Colonic mucosa (tissue), 4 donors: Measurements from ENCODE around the gene TIMM17A. TPM values are rescaled to one million over a fixed set of nuclear protein-coding genes. Genes with fewer than 3 reads are reported as not detected.

ENCODE experiments used
- DNase-seq: peaks from one replicate; pipeline ENCODE4 v3.0.0-alpha.2; 2020
- H3K27ac ChIP-seq: fragments of 200-600 bp; one replicate; pipeline ENCODE4 v1.8.0; 2021
- H3K27me3 ChIP-seq: fragments of 200-600 bp; one replicate; pipeline ENCODE4 v1.8.0; 2021
- H3K36me3 ChIP-seq: fragments of 200-600 bp; one replicate; pipeline ENCODE4 v1.8.0; 2021
- H3K4me1 ChIP-seq: fragments of 200-600 bp; one replicate; pipeline ENCODE4 v1.8.0; 2021; ENCODE audit warnings: mild to moderate bottlenecking
- H3K4me3 ChIP-seq: fragments of 200-600 bp; one replicate; pipeline ENCODE4 v1.8.0; 2021
- H3K9ac ChIP-seq, 2 donors: one replicate each; pipeline ENCODE4 v1.7.0; 2013; ENCODE audit warnings: control low read depth in 2 of 2, low read depth in 2 of 2, low read length in 2 of 2
- H3K9me3 ChIP-seq: fragments of 200-600 bp; one replicate; pipeline ENCODE4 v1.8.0; 2021
- CTCF ChIP-seq: fragments of 200-600 bp; IDR thresholded peaks from one replicate; pipeline ENCODE4 v1.8.0; 2022; ENCODE audit warnings: antibody characterized with exemption, mild to moderate bottlenecking
- intact Hi-C: fragments of 100-400 bp; cut with DNase I; formaldehyde crosslinking; loops from one replicate; pipeline ENCODE4 v1.14.1; 2022
- total RNA-seq, 2 donors: library from RNA; stranded (reverse); fragmentation: NEBNext Ultra II Directional in 1 of 2; extraction: Animal tissue kit (Norgen Biotek cat#: 25700) in 1 of 2; gene quantifications; one replicate each; pipeline ENCODE4 v1.2.1, GENCODE V29; 2021
- donor health status: healthy.
- donor health status: DM: no; HTN: no; CAD: no.
- donor health status: DM: no; HTN: no; CAD: no.

TIMM17A gene
- total RNA-seq, 2 donors from 2014 or later: 63.4 to 84.7 TPM

DNA sequence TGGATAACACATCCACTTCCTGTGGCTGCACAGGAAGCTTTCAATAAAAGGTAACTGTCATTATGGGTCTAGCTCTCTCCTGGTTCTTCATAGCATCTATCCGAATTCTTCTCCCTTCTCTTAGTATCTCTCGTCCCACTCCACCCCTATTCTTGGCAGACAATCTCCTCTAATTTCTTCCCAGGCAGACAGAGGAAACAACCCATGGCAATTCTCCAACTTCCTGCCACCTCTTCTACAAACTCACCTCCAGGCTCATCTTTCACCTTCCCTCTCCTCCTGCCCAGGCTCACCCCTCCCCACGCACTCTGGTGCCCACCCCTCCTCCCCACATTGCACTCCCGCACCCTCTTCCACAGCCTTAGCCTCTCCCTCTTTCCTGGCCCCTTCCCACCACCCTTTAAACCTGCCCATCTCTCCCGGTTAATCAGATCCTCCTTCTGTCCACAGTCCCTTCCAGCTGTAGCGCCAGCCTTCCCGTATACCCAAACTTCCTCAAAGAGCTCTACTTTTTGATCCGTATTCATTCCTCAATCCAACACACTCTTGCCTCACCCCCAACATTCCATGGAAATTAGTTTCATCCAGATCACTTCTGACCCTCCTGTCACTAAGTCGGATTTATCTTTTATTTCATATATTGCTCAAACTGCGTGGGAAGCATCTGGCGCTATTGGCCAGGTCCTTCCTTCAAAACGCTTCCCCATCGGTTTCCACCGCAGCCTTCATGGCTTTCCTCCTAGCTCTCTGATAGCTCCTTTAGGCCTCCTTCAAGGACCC is 40.7 kb upstream of the TIMM17A start:
- H3K36me3 ChIP-seq: no peaks in the 10 kb centered on the region

GRCh38 chr1:201916649-201917249 is 38.6 kb upstream of the TIMM17A start:
- no peaks in the 10 kb centered on the region for H3K4me1 ChIP-seq
- peak overlapping the region; percentile 3 to 38 for H3K9ac ChIP-seq
- peak overlapping the region; percentile 71 for H3K27ac ChIP-seq
- intact Hi-C loops: no loop called here
- H3K9me3 ChIP-seq: no peaks in the 10 kb centered on the region
- no peak for TF ChIP-seq CTCF
- H3K4me3 ChIP-seq: no peak overlapping the region
- peak; percentile 71 for DNase-seq
- H3K36me3 ChIP-seq: no peaks in the 10 kb centered on the region
- H3K27me3 ChIP-seq: no peaks in the 10 kb centered on the region

More for the DNA sequence above, 40.7 kb upstream of the TIMM17A start:
- H3K4me3 ChIP-seq: no peak overlapping the region
- H3K9ac ChIP-seq: no peak overlapping the region
- no peak for TF ChIP-seq CTCF
- no peak for DNase-seq
- intact Hi-C loops: no loop called here
- H3K27me3 ChIP-seq: no peaks in the 10 kb centered on the region
- no peak overlapping the region for H3K27ac ChIP-seq
- no peaks in the 10 kb centered on the region for H3K9me3 ChIP-seq
- H3K4me1 ChIP-seq: no peaks in the 10 kb centered on the region

- Histone ChIP-seq H3K36me3 (no peaks in the 10 kb centered on the region), H3K27ac (peak overlapping the region; percentile 71), H3K4me3 (no peak overlapping the region), H3K27me3 (no peaks in the 10 kb centered on the region), H3K9me3 (no peaks in the 10 kb centered on the region), H3K4me1 (no peaks in the 10 kb centered on the region), H3K9ac (peak overlapping the region in 1 of 2 donors; percentile 38)
- TF ChIP-seq CTCF: no peak
- DNase-seq: no peak
- intact Hi-C loops: no loop called here
These were observed 37.8 kb upstream of the TIMM17A start for GRCh38 chr1:201917362-201918033.

DNA sequence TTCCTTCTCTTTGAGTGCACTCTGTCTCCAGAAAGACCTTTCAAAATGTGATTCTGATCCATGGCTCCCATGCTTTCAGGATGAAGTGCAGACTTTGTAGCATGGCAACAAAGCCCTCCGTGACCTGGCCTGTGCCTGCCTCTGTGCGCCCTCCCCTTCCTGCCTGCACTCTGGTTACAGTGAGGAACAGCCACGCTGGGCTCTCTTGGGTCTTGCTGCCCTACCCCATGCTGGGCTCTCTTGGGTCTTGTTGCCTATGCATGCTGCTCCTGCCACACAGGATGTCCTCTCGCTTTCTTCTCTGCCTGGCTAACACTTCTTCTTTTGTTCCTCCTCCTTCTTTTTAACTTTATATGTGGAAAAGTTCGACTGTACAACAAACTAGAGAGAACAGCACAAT is 37.0 kb upstream of the TIMM17A start:
- Histone ChIP-seq H3K4me3 (no peak overlapping the region), H3K9ac (peak overlapping the region in 1 of 2 donors; percentile 38), H3K4me1 (no peaks in the 10 kb centered on the region), H3K9me3 (no peaks in the 10 kb centered on the region), H3K27ac (peak overlapping the region; percentile 71), H3K36me3 (no peaks in the 10 kb centered on the region), H3K27me3 (no peaks in the 10 kb centered on the region)
- intact Hi-C loops: no loop called here
- no peak for DNase-seq
- no peak for TF ChIP-seq CTCF

DNA sequence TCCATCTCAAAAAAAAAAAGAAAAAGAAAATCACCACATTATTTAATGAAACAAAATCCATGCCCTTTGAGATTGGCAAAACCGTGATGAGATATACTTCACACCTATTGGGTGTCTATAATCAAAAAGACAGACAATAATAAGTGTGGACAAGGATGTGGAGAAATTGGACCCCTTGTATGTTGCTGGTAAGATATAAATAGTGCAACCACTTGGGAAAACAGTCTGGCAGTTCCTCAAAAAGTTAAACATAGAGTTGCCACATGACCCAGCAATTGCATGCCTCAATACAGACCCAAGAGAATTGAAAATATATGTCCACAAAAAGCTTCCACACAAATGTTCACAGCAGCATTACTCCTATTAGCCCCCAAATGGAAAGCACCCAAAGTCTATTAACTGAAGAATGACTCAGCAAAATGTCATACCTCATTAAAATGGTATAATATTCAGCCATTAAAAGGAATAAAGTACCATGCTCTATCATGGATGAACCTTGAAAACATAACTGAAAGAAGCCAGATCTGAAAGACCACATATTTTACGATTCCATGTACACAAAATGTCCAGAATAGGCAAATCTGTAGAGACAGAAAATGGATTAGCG is 33.2 kb upstream of the TIMM17A start:
- no peaks in the 10 kb centered on the region for H3K36me3 ChIP-seq
- no peaks in the 10 kb centered on the region for H3K9me3 ChIP-seq
- no peak overlapping the region for H3K27ac ChIP-seq
- H3K27me3 ChIP-seq: no peaks in the 10 kb centered on the region
- H3K4me3 ChIP-seq: no peak overlapping the region
- intact Hi-C loops: no loop called here
- DNase-seq: no peak
- H3K9ac ChIP-seq: no peak overlapping the region
- no peaks in the 10 kb centered on the region for H3K4me1 ChIP-seq
- no peak for TF ChIP-seq CTCF
